ENCODE data around the gene CABP7. TPM values are rescaled to one million over a fixed set of nuclear protein-coding genes. Genes with fewer than 3 reads are reported as not detected.

The CABP7 gene
- total RNA-seq, 1 donor from 2014 or later, result 0.05 TPM

Other genes with a start within 250 kb of the CABP7 start
- gene NEFH, start 239.8 kb upstream of the CABP7 start, total RNA-seq, result 7.0 and 7.5 TPM in 2 replicates
- 50.5 and 52.7 TPM in 2 replicates for gene THOC5, start 166.2 kb upstream of the CABP7 start, total RNA-seq
- gene NIPSNAP1, start 138.9 kb upstream of the CABP7 start, total RNA-seq, result 54.9 and 56.6 TPM in 2 replicates
- gene NF2, start 116.4 kb upstream of the CABP7 start, total RNA-seq, result 57.1 and 57.7 TPM in 2 replicates
- 26.0 and 26.9 TPM in 2 replicates for gene ZMAT5, start 47.0 kb downstream of the CABP7 start, total RNA-seq
- 87.7 and 92.4 TPM in 2 replicates for gene UQCR10, start 47.4 kb downstream of the CABP7 start, total RNA-seq
- 69.8 and 74.9 TPM in 2 replicates for gene ASCC2, start 118.3 kb downstream of the CABP7 start, total RNA-seq
- 22.1 and 24.7 TPM in 2 replicates for gene MTMR3, start 163.2 kb downstream of the CABP7 start, total RNA-seq

Measured in activated T-helper 2 cell treated with anti-CD3 and anti-CD28 coated beads, Interferon-gamma antibody, Interleukin-2, Interleukin-4, amounts not matched to agents 10 μg/mL and 5 μg/mL and 100 μg/mL, durations not matched to agents 14 hours and 24 hours and 36 hours (primary cell).